Loucy (cell line): Measurements from ENCODE around the gene NID1.

Experiments used
- H2AFZ ChIP-seq: fragments of 200-600 bp; sonication (generic); 2 replicates; pipeline ENCODE4 v1.6.0; 2016; ENCODE audit warnings: antibody characterized with exemption, mild to moderate bottlenecking, low read length, moderate library complexity
- H3F3A ChIP-seq: fragments of 200-600 bp; 2 replicates; pipeline ENCODE4 v1.6.0; 2016; ENCODE audit warnings: antibody characterized with exemption, low read depth, mild to moderate bottlenecking
- H3K27me3 ChIP-seq: fragments of 200-600 bp; sonication (generic); 2 replicates; pipeline ENCODE4 v1.6.1; 2014; ENCODE audit warnings: low read length, mild to moderate bottlenecking; ENCODE audit not compliant: insufficient read depth, poor library complexity, severe bottlenecking
- H3K36me3 ChIP-seq: fragments of 200-600 bp; sonication (generic); 2 replicates; pipeline ENCODE4 v1.6.1; 2016; ENCODE audit warnings: low read length; ENCODE audit not compliant: insufficient read depth
- H3K4me1 ChIP-seq: fragments of 200-600 bp; sonication (generic); 2 replicates; pipeline ENCODE4 v1.5.1; 2014; ENCODE audit warnings: low read length, mild to moderate bottlenecking; ENCODE audit not compliant: insufficient read depth, poor library complexity, severe bottlenecking
- H3K4me2 ChIP-seq: fragments of 200-600 bp; sonication (generic); 2 replicates; pipeline ENCODE4 v1.6.0; 2014; ENCODE audit warnings: antibody characterized with exemption, low read length, low read depth, mild to moderate bottlenecking; ENCODE audit not compliant: poor library complexity, severe bottlenecking
- H3K4me3 ChIP-seq: fragments of 200-600 bp; sonication (generic); 2 replicates; pipeline ENCODE4 v1.5.1; 2014; ENCODE audit warnings: low read length, mild to moderate bottlenecking, mixed read lengths; ENCODE audit not compliant: poor library complexity, severe bottlenecking
- H3K79me2 ChIP-seq: fragments of 200-600 bp; sonication (generic); 2 replicates; pipeline ENCODE4 v1.6.1; 2014; ENCODE audit warnings: low read length; ENCODE audit not compliant: insufficient read depth
- H3K9ac ChIP-seq: fragments of 200-600 bp; sonication (generic); 2 replicates; pipeline ENCODE4 v1.6.0; 2014; ENCODE audit warnings: mild to moderate bottlenecking, low read depth, low read length, moderate library complexity; ENCODE audit not compliant: poor library complexity, severe bottlenecking
- H3K9me2 ChIP-seq: fragments of 200-600 bp; sonication (generic); replicated peaks from 2 replicates; pipeline ENCODE4 v1.6.1; 2016; ENCODE audit warnings: low read depth, low read length, mixed read lengths
- H3K9me3 ChIP-seq: fragments of 200-600 bp; sonication (generic); 2 replicates; pipeline ENCODE4 v1.6.1; 2014; ENCODE audit warnings: mild to moderate bottlenecking, antibody characterized with exemption, low read length, low read depth; ENCODE audit not compliant: insufficient read depth
- H4K20me1 ChIP-seq: fragments of 200-600 bp; sonication (generic); 2 replicates; pipeline ENCODE4 v1.6.0; 2014; ENCODE audit warnings: antibody characterized with exemption, low read length, mild to moderate bottlenecking; ENCODE audit not compliant: insufficient read depth, poor library complexity, severe bottlenecking
- EZH2phosphoT487 ChIP-seq: fragments of 200-600 bp; IDR thresholded peaks from 2 replicates; pipeline ENCODE4 v1.6.1; 2018; ENCODE audit warnings: antibody characterized with exemption, mild to moderate bottlenecking, moderate library complexity, borderline replicate concordance
- TF ChIP-seq, protein P1 (sequence below): fragments of 200-600 bp; sonication (generic); conservative IDR thresholded peaks from 2 replicates; pipeline ENCODE4 v1.5.1; 2014; ENCODE audit warnings: mild to moderate bottlenecking, antibody characterized with exemption, low read length

The NID1 gene

DNA sequence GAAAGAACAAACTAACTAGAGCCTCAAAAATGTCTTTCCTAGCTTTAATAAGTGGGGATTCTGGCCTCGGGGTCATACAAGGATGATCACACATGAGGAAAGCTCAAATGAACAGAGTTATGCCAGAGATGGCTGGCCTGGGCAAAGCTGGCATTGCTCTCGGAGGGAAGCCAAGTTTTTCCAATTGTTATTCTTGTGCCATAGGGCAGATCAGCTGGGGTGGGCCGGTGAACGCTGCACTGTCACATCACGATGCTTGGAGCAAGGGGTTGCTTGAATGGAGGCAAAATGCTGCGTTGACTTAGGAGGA is 122.3 kb downstream of the NID1 start:
- H3K4me3 ChIP-seq = no peak overlapping the region
- H3K9me3 ChIP-seq = no peaks in the 10 kb centered on the region
- H3K9me2 ChIP-seq = no peaks in the 10 kb centered on the region
- no peak overlapping the region for H3K9ac ChIP-seq
- TF ChIP-seq, protein P1, sequence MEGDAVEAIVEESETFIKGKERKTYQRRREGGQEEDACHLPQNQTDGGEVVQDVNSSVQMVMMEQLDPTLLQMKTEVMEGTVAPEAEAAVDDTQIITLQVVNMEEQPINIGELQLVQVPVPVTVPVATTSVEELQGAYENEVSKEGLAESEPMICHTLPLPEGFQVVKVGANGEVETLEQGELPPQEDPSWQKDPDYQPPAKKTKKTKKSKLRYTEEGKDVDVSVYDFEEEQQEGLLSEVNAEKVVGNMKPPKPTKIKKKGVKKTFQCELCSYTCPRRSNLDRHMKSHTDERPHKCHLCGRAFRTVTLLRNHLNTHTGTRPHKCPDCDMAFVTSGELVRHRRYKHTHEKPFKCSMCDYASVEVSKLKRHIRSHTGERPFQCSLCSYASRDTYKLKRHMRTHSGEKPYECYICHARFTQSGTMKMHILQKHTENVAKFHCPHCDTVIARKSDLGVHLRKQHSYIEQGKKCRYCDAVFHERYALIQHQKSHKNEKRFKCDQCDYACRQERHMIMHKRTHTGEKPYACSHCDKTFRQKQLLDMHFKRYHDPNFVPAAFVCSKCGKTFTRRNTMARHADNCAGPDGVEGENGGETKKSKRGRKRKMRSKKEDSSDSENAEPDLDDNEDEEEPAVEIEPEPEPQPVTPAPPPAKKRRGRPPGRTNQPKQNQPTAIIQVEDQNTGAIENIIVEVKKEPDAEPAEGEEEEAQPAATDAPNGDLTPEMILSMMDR = no peak
- no peak for TF ChIP-seq EZH2phosphoT487
- H3K79me2 ChIP-seq = no peaks in the 10 kb centered on the region
- H3K27me3 ChIP-seq = no peaks in the 10 kb centered on the region
- H3K4me1 ChIP-seq = no peaks in the 10 kb centered on the region
- H3K4me2 ChIP-seq = no peak overlapping the region
- H4K20me1 ChIP-seq = no peaks in the 10 kb centered on the region
- no peaks in the 10 kb centered on the region for H3K36me3 ChIP-seq
- no peaks in the 10 kb centered on the region for H3F3A ChIP-seq
- no peak overlapping the region for H2AFZ ChIP-seq

DNA sequence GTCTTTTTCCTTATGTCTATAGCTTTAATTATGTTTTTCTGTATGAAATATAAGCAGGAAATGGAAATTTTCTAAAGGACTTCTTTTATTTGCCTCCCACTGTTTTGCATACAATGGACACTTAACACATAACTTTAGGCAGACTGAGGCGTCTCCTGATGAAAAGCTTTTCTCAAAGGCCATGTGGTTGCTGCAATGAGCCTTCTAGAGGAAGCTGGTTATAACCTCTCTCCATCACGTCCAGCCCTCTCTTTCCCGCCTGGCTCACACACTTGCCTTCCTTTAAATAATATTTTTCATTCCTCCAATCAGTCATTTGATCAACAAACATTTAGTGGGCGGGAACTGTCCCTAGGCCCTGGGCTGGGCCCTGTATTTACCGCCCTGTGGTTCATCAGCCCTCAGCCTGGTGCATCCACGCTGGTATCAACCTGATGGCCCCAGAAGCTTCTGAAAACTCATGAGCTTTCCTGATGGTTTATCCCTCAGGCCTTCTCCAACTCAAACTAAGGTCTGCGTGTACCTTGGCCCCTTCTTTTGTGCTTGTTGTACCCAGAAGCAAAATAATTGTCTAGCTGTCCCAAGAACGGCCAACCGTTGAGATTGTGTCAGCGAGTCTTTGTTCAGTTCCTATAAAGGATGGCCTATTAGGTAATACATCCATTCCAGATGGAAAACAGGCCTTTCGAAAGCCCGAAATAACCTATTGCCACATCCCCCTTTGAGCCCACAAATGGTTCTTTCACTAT is 122.8 kb downstream of the NID1 start:
- no peaks in the 10 kb centered on the region for H3K36me3 ChIP-seq
- no peaks in the 10 kb centered on the region for H4K20me1 ChIP-seq
- H3K4me2 ChIP-seq = no peak overlapping the region
- no peaks in the 10 kb centered on the region for H3K4me1 ChIP-seq
- no peaks in the 10 kb centered on the region for H3F3A ChIP-seq
- H3K9me3 ChIP-seq = no peaks in the 10 kb centered on the region
- no peaks in the 10 kb centered on the region for H3K27me3 ChIP-seq
- H3K4me3 ChIP-seq = no peak overlapping the region
- H2AFZ ChIP-seq = no peak overlapping the region
- H3K9me2 ChIP-seq = no peaks in the 10 kb centered on the region
- no peak overlapping the region for H3K9ac ChIP-seq
- no peaks in the 10 kb centered on the region for H3K79me2 ChIP-seq
- TF ChIP-seq EZH2phosphoT487 = no peak
- TF ChIP-seq, protein P1 = no peak

DNA sequence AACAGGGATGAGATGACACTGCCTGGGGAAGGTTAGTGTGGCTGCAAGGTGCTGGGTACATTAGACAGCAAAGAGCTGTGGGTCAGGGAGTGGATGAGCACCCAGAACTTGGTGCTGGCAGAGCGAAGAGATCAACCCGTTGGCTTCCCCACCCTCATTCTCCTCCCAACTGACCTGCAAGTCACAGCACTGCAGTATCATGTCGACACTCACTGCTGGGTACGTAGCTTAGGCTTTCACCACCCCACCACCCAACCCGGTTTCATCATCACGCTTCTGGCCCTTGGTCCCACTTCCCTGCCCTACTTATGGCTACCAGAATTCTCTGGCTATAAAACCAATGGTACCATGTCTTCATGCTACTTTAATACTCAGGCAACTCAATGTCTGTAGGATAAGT is 124.6 kb downstream of the NID1 start:
- no peaks in the 10 kb centered on the region for H3K79me2 ChIP-seq
- H3K4me3 ChIP-seq = no peak overlapping the region
- H3K27me3 ChIP-seq = no peaks in the 10 kb centered on the region
- no peaks in the 10 kb centered on the region for H3K9me3 ChIP-seq
- no peaks in the 10 kb centered on the region for H3K4me1 ChIP-seq
- H3K9me2 ChIP-seq = no peaks in the 10 kb centered on the region
- no peak overlapping the region for H3K4me2 ChIP-seq
- no peaks in the 10 kb centered on the region for H3K36me3 ChIP-seq
- no peak overlapping the region for H2AFZ ChIP-seq
- no peaks in the 10 kb centered on the region for H4K20me1 ChIP-seq
- TF ChIP-seq EZH2phosphoT487 = no peak
- TF ChIP-seq, protein P1 = no peak
- no peaks in the 10 kb centered on the region for H3F3A ChIP-seq
- no peak overlapping the region for H3K9ac ChIP-seq
